NCI-H2171 (cell line): ENCODE measurements around the gene ANKUB1.

ENCODE experiments used
- DNase-seq: peaks from one replicate; lab custom pipeline; 2025; lab: John Stamatoyannopoulos, UW

The ANKUB1 gene

DNA sequence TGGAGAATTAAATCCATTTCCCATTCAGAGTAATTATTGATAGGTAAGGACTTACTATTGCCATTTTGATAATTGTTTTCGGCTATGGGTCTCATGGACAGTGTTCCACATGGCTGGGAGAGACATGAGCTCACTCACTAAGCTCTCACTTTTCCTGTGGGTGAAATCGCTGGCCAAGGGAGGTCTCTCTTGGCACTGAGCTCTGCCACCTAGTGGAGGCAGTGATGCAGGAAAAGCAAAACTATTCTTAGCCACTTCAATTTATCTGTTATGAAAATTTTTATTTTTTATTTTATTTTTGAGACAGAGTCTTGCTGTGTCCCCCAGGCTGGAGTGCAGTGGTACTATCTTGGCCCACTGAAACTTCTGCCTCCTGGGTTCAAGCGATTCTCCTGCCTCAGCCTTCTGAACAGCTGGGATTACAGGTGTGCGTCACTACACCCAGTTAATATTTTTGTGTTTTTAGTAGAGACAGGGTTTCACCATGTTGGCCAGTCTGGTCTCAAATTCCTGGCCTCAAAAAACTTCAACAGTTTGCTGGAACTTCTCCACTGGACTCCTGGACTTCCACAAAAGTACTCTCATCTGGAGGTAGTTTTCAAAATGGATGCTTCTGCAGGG is 16.0 kb upstream of the ANKUB1 start:
- DNase-seq = peak; percentile 6

DNA sequence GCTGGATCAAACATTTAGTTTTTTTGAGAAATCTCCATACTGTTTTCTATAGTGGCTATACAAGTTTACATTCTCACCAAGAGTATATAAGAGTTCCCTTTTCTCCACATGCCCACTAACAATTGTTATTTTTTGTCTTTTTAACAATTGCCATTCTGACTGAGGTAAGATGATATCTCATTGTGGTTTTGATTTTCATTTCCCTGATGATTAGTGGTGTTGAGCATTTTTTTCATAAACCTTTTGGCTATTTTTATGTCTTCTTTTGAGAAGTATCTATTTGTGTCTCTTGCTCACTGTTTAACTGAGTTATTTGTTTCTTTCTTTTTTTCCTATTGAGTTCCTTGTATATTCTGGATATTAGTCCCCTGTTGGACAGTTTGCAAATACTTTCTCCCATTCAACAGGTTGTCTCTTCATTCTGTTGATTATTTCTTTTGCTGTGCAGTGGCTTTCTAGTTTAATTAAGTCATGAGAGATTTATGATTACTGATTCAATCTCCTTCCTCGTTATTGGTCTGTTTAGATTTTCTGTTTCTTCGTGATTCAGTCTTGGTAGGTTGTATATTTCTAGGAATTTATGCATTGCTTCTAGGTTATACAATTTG is 13.9 kb upstream of the ANKUB1 start:
- no peak for DNase-seq

DNA sequence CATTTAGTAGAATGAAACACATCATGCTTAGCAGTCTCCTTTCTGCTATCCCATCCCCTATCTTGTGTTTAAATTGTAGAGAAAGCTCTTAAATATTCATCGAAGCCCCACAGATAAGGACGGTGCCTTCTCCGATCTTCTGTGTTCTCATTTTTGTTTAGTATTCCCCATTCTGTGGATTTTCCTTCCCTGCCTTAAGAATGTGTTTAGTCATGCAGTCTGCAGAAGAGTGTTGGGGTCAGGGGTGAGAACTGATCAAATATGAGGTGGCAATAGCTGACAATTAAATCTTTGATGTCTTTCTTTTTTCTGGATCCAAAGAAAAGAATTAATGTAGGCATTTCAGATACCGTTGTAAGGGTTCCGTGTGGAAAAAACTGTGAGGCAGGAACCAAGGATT is 9.3 kb upstream of the ANKUB1 start:
- DNase-seq = no peak

DNA sequence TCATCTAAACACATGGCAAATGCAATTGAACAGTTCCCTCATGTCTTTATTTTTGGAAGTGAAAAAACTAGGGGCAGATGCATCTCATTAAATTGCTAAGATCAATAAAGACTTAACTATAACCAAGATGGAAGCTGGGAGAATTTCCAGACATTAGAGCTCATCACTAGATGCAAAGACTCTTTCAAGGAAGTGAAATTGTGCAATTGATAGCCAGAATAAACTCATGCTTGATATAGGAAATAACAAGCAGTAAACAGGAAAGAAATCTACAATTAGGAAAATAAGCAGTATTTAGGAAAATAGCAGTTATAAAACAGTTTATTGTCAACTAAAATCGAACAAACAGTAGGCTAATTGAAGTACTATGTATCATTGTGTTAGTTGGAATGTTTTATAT is 8.8 kb upstream of the ANKUB1 start:
- no peak for DNase-seq

DNA sequence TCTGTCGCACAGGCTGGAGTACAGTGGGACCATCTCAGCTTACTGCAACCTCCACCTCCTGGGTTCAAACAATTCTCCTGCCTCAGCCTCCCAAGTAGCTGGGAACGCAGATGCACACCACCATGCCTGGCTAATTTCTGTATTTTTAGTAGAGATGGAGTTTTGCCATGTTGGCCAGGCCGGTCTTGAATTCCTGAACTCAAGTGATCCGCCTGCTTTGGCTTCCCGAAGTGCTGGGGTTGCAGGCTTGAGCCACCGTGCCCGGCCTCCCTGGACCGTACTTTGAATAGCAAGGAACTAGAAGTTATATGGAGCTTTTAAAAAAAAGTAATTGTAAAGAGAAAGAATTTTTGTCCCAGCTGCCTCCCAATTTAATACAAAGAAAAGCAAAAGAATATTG is 8.3 kb upstream of the ANKUB1 start:
- no peak for DNase-seq

DNA sequence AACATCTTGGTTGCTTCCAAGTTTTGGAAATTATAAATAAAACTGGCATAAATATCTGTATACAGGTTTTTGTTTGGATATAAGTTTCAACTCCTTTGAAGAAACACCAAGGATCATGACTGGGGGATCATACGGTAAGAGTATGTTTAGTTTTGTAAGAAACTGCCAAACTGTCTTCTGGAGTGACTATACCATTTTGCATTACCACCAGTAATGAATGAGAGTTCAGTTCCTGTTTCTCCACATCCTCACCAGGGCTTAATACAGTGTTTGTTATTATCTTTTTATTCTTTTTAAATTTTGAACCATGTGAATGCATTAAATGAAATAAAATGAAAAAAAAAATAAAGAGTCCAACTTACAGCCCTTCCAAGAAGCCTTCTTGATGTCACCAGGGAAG is 3.7 kb upstream of the ANKUB1 start:
- DNase-seq = no peak

DNA sequence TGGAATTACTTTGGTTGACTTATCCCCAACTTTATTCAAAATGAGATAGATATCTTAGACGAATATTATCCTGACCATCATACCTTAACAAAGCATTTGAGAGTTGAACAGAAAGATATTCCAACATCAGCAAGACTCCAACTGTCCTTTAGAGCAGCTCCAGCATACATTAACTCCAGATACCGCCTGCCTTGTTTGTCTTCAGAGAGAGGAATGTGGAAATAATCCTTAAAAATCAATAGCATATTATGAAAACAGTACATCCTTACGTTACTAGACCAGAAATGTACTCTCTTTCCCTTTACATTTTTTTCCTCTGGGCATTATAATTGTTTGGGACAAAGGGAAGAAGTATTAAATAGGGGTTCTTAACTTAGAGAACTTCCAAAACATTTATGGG is 1.7 kb downstream of the ANKUB1 start:
- DNase-seq = no peak

DNA sequence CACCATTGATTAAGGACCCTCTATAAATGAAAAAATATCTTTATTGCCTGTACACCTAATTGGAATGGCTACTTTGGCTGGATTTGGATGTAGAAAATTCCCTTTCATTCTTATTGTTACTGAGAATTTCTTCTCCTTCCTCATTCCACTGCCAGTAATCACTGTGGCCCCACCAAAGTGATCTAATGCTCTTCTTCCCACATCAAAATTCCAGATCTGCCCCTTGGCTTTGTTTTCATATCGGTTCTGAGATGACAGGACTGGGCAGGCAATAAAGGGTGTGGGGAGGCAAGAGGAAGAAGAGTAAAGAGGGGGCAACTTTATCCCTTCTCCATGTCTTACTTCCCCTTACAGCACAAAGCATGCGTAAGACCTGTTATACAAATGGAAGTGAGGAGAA is 2.1 kb downstream of the ANKUB1 start:
- DNase-seq = no peak

DNA sequence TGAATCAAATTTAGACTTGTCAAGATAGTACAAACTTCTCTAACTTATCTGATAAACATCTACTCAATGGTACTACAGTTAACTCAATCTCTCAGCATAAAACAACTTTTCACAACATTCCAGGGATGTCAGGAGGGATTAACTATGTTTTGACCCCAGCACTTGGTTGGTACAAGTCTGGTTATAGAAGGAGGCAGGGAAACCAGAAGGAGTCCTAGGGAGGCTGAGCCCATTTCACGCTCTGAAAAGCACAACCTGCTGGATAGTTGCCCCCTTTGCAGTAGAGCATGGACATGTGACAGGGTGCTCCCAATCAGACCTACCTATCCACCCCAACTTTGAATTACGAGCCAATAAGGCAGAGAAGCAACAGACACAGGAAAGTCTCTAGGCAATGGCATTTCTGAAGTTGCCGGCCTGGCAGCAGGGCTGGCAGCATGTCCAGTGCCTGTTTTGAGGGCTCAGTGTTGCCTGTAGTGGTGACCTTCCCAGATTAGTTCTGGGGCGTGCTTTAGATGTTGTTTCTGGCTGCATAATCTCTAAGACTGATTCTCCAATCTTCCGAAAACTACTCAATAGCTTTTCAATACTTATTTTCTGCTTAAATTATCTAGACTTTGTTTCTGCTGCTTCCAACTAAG is 8.2 kb downstream of the ANKUB1 start:
- DNase-seq = no peak

DNA sequence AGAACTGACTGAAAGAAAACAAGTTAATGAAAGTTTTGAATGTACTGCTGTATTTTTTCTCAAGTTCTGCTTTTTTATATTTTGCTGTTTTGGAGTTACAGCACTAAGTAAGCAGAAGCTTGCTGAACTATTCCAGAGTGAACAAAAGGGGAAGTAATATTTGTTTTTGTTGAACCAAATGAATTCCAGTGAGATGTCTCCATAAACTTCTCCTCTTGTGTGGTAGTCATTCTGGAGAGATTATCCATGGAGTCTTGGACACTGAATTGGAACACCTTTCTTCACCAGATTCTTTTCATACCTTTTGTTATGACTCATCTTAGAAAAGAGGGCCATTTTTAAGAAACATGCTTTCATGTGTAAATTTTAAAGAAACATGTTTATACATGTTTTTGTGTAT is 8.8 kb downstream of the ANKUB1 start:
- DNase-seq = no peak

DNA sequence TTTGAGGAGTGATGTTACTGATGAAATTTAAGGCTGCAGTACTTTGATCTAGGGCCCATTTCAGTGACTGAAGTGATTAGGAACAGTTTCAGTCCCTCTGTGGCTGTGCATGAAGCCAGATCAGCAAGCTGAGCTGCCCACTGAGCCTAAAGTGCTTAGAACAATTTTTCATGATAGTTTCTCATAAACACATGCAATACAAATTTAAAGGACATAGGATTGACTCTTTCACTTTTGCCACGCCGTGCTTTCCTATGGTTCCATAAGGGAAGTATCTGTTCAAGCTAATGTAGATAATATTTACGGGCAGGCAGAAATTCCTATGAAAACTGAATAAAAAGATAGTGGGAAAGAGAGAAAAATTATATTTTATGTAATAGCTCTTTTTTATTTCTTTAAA is 10.6 kb downstream of the ANKUB1 start:
- no peak for DNase-seq

DNA sequence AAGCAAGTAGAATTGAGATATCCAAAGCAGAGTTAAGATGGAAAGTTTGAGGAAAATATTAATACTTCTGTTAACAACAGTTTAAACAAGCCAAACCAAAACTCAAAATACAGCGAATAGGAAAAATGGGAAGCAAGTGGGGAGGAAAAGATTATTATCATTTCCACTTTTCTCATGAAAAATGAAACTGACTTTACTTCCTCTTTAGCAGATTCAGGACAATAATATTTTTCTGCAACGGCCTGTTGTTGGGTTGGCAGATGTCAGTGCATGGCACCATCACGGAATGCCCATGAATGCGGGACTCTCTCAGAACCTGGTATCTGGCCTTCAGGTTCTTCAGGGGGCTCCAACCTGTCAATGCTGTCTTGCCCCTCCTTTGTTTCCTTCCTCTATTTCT is 11.1 kb downstream of the ANKUB1 start:
- DNase-seq = no peak

DNA sequence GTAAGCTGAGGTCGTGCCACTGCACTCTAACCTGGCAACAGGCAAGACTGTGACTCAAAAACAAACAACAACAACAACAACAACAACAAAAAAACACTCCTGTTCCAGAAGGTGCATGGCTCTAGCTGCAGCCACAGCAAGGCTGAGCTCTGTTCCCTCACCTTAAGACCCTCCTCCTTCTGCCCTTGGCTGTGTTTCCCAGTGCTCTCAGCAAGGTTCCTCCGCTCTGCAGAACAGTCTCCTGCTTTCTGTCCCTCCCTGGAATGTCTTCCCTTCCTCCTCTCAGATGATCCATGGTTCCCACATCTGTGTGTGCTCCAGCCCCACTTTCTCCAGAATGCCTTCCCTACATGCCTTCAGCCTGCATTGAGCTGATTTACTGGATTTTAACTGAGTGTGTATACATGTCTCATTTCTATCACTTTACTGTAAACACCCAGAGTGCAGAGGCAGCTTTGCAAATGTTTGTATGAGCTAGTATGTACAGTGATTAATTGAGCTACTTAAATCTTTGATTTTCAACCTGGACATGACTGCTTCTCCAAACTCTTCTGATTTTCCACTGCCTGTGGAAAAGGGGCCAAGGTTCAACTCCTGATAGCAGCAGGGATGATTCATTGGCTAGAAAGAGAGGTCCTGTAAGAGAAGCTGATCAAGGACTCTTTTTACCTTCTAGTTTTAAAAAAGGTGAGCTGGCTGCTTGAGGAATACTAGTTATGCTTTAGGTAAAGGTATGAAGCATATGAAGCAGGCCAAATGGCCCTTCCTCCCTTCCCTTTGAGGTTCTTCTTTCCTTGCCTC is 14.7 kb downstream of the ANKUB1 start:
- no peak for DNase-seq

DNA sequence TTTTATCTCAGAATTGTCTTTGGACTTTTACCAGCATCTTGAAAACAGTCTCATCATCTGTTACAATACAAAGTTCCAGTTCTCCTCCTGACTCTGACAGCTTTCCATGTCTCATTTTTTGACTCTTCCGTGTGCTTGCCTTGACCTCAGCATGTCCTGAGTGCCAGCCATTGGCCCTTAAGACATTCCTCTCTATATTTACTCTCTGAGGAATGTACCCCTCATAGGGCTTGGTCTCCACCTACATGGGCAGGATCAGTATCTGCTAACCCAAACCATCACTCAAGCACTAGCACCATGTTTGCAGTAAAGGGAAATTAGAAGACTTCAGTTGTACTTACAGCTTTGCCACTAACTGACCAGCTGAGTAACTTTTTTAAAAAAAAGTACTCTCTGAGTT is 16.2 kb downstream of the ANKUB1 start:
- DNase-seq = no peak

DNA sequence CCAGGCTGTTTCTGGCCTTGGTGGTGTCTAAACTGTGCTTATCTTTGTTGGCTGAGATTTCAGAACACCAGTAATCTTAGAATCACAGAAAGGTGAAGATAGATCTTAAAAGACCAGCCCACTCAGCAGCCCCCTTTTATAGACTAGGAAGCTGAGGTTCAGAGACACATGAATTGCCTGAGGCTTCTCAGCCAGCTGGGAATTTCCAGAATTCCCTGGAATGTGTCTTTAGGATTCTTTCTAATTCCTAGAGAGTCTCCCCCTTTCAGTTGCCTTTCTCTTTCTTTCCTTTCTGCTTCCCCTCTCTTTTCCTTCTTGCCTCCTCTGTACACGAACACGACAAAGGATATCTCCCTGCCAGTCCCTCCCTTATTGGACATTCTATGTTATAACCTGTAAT is 19.5 kb downstream of the ANKUB1 start:
- no peak for DNase-seq

DNA sequence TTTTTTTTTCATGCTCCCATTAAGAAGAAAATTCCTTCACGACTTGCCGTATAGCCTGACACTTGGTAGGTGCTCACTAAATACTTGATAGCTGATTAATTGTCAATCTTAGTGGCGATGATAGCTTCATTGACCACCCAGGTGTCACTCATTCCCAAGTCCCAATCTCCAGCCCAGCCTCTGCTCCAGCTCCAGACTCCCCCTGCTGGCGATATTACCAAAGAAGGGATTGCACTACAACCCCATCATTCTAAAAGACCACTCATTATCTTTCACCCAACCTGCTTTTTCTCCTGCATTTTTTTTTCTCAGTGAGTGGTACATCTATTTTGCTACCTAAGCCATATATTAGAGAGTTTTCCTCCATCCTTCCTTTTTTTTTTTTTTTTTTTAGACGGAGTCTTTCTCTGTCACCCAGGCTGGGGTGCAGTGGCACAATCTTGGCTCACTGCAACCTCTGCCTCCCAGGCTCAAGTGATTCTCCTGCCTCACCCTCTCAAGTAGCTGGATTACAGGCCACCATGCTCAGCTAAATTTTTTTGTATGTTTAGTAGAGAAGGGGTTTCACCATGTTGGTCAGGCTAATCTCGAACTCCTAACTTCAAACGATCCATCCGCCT is 20.6 kb downstream of the ANKUB1 start:
- peak; percentile 23 for DNase-seq

DNA sequence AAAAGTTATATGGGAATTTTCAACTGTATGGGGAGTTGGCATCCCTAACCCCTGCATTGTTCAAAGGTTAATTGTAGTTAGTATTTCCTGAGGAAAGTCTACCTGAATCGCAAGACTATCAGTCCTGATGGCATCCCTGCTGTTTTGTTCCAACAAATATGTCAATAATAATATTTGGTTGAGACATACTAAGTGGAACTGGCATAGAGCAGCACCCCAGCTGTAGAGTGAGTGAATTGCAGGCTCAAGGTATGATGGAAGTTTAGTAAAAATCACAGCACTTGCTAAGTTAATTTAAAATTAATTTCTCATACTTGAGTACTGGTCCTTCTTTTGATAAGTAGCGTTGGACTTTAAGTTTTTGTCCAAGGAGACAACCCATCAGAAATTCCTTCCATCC is 22.1 kb downstream of the ANKUB1 start:
- no peak for DNase-seq

DNA sequence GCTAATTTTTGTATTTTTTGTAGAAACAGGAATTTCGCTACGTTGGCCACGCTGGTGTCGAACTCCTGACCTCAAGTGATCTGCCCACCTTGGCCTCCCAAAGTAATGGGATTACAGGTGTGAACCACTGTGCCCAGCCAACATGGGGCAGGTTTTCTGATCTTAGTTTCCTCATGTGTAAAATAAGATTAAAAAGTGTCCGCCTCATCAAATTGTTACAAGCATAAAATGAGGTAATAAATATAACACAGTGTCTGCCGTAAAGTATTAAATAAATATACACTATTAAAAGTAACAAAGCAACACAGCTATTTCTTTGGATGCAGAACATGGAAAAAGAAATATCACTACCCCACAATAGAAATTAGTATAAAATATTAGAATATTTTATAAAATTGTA is 23.6 kb downstream of the ANKUB1 start:
- DNase-seq = no peak

DNA sequence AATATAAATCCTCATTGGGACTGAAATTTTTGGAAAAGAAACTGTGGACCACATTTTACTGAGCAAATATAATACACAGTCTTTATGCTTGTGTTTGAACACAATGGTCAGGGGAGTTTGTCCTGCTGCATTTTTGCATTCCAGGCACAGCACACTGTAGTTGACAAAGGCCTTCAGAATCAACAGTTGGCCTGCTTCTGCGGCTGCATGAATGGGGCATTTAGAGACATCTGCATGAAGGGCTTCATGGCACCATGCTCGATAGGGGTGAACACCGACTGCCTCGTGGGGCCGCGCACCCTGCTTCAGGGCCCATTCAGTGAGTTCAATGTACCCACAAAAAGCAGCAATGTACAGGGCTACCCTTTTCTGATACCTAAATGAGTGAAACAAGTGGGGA is 24.6 kb downstream of the ANKUB1 start:
- DNase-seq = no peak

DNA sequence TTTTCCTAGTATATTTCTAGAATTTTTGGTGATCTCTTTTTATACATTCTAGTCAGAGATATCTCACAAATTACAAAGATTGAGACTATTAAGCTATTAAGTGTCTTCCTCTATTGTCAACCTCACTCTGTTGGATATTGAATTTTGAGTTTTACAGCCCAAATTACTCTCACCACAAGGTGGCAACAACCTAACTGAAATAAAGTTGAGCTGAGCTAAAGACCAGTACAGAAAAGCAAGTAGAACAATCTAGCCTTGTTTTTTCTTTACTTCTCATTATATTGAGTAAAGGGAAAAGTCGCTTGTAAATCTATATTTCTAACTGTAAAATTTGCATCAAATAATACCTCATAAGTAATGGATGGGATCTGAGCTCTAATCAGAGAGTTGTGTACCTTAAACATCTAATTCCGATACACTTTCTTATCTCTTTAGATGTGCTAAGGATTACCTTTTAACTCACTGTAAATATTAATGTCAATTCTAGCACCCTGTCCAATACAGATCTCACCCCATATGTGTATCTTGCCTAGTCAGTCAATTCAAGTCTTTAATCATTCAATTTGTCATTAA is 26.5 kb downstream of the ANKUB1 start:
- no peak for DNase-seq

DNA sequence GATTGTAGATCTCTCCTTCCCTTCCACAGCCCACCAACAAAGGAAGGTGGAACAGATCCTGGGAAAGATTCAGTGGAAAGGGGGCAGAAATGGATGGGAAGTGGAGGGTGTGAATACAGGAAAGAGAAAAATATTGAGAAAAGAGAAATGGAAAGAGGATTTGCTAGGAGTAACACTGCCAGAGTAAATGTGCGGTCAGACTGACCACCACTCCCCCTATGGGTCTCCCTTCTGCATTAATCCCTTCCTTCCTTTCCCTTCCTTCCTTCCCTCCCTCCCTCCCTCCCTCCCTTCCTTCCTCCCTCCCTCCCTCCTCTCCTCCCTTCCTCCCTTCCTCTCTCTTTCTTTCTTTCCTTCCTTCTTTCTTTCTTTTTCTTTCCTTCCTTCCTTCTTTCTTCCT is 28.1 kb downstream of the ANKUB1 start:
- DNase-seq = no peak

DNA sequence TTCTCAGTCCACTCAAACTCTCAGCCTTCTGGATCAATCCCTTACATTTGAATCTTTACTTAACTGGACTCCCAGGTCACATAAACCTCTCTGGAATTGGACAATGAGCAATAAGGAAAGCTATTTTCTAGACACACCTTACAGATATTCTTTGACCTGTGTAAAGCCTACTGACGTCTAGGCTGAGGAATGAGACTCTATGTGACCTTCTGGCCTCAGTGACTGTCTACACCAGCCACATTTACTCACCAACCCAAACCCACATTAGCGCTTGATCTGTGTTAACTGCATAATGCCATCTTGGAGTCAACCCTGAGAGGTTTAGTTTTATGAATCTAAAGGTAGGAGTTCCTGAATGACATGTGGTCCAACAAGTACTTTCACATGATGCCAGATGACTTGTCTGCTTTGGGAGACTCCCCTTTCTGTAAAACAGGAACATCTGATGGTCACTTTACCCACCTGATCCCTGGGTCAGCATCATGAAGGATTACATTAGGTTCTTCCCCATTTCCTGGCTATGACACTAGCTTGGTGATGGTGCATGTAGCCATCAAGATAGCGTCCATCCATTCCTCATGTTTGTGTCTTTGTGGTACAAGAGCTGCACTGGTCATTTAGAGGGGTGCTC is 28.7 kb downstream of the ANKUB1 start:
- DNase-seq = no peak
